A549 (cell line): ENCODE data around the gene ZNF384.

Source experiments
- CHD2 ChIP-seq: fragments of 150-350 bp; IDR thresholded peaks from 2 replicates; pipeline ENCODE4 v1.6.1; 2014; ENCODE audit warnings: low read length; ENCODE audit not compliant: partially characterized antibody
- CTCF ChIP-seq: fragments of >200 bp; sonication (Bioruptor Twin); formaldehyde crosslinking; IDR thresholded peaks from 3 replicates; pipeline ENCODE4 v1.5.1; 2016
- EP300 ChIP-seq, 2 experiments: fragments of >200 bp; sonication (Bioruptor Twin); formaldehyde crosslinking; IDR thresholded peaks; 2 replicates in 1 of 2; 3 replicates in 1 of 2; pipeline ENCODE4 v1.6.1; 2016 to 2017
- FOSB ChIP-seq: fragments of 250-450 bp; sonication (Bioruptor Pico); IDR thresholded peaks from 2 replicates; pipeline ENCODE4 v1.5.0; 2020; ENCODE audit warnings: mild to moderate bottlenecking, moderate library complexity
- HEYL ChIP-seq: fragments of 250-450 bp; sonication (Bioruptor Pico); IDR thresholded peaks from 2 replicates; pipeline ENCODE4 v1.8.0; 2021; ENCODE audit warnings: mild to moderate bottlenecking, moderate library complexity
- HOXA7 ChIP-seq: fragments of 250-450 bp; sonication (Bioruptor Pico); IDR thresholded peaks from 2 replicates; pipeline ENCODE4 v1.5.0; 2020; ENCODE audit warnings: mild to moderate bottlenecking, moderate library complexity
- MYC ChIP-seq: IDR thresholded peaks from 2 replicates; pipeline ENCODE4 v1.6.1; 2012; ENCODE audit warnings: mild to moderate bottlenecking, inconsistent platforms, low read length, improper control_type of control experiment, borderline replicate concordance
- PBX3 ChIP-seq: IDR thresholded peaks from 2 replicates; pipeline ENCODE4 v1.6.1; 2012
- POLR2A ChIP-seq: IDR thresholded peaks from 2 replicates; pipeline ENCODE4 v1.6.1; 2012; ENCODE audit warnings: mild to moderate bottlenecking, low read length
- RFX5 ChIP-seq: fragments of 450-650 bp; IDR thresholded peaks from 2 replicates; pipeline ENCODE4 v1.7.1; 2014; ENCODE audit warnings: antibody characterized with exemption, mild to moderate bottlenecking, moderate library complexity
- SMC3 ChIP-seq: fragments of >200 bp; sonication (Bioruptor Twin); formaldehyde crosslinking; IDR thresholded peaks from 3 replicates; pipeline ENCODE4 v1.6.1; 2018; ENCODE audit warnings: inconsistent platforms
- SREBF2 ChIP-seq: fragments of 450-650 bp; IDR thresholded peaks from 2 replicates; pipeline ENCODE4 v1.6.1; 2014; ENCODE audit warnings: mild to moderate bottlenecking, moderate library complexity
- TP53 ChIP-seq: fragments of 250-450 bp; sonication (Bioruptor Pico); IDR thresholded peaks from 2 replicates; pipeline ENCODE4 v1.5.0; 2021; ENCODE audit warnings: mild to moderate bottlenecking, moderate library complexity

- TF ChIP-seq RFX5 = no peak
- no peak for TF ChIP-seq SMC3
- TF ChIP-seq CTCF = no peak
- TF ChIP-seq EP300 (IDR thresholded peaks at IDR 0.05) = no peak
- no peak for TF ChIP-seq PBX3
- TF ChIP-seq TP53 (CRISPR knock-in tag) = no peak
- no peak for TF ChIP-seq CHD2
- no peak for TF ChIP-seq HOXA7 (CRISPR knock-in tag)
- TF ChIP-seq HEYL = no peak
- TF ChIP-seq SREBF2 = no peak
- no peak for TF ChIP-seq FOSB (CRISPR knock-in tag)
- TF ChIP-seq POLR2A = no peak
- TF ChIP-seq MYC = no peak
Measured at GRCh38 chr12:6620885-6621274, 68.3 kb downstream of the ZNF384 start.
